Pancreas (tissue), 10 donors: ENCODE results near the gene NUAK1. TPM values are rescaled to one million over a fixed set of nuclear protein-coding genes. Genes with fewer than 3 reads are reported as not detected.
A peak's percentile ranks its signal among the peaks of the same experiment; 100 is the strongest.

Experiments used
- ATAC-seq, 4 donors: fragments of 200-7000 bp; cut with Tn5 transposase; one replicate each; pipeline versions ENCODE4 v1.8.0 to v1.9.1; 2020; ENCODE audit warnings: mild to moderate bottlenecking in 4 of 4, moderate library complexity in 4 of 4
- DNase-seq, 6 donors: peaks; one replicate each; pipeline ENCODE4 v3.0.0-alpha.2; 2020
- FAIRE-seq: peaks from 2 replicates; lab custom pipeline; 2012; peaks lifted over from hg19 to GRCh38; lab: Jason Lieb, UNC
- H3K27ac ChIP-seq, 4 donors: fragments of 200-600 bp; sonication (generic); 1 replicate in 3 of 4; 2 replicates in 1 of 4; pipeline versions ENCODE4 v1.5.0 to v1.8.0; 2020
- H3K27me3 ChIP-seq, 4 donors: fragments of 200-600 bp; one replicate each; pipeline ENCODE4 v1.8.0; 2021
- H3K36me3 ChIP-seq, 3 donors: fragments of 200-600 bp; sonication (generic) in 1 of 3; one replicate each; pipeline versions ENCODE4 v1.5.0 to v1.8.0; 2020 to 2021
- H3K4me1 ChIP-seq, 3 donors: fragments of 200-600 bp; one replicate each; pipeline ENCODE4 v1.8.0; 2021
- H3K4me3 ChIP-seq, 4 donors: fragments of 200-600 bp; sonication (generic) in 2 of 4; one replicate each; pipeline versions ENCODE4 v1.5.0 to v1.8.0; 2020 to 2021
- H3K9me3 ChIP-seq, 4 donors: fragments of 200-600 bp; one replicate each; pipeline ENCODE4 v1.8.0; 2021
- WGBS, 2 donors: extraction: QIAGEN DNeasy Blood & Tissue Kit; methylation state at CpG; one replicate each; pipeline ENCODE4 v1.1.7; 2013; 5-methylcytosine and 5-hydroxymethylcytosine counted together
- intact Hi-C, 3 donors: fragments of 100-400 bp; cut with DNase I; formaldehyde crosslinking; loops; one replicate each; pipeline versions ENCODE4 v1.11.1 to v1.14.2; 2022
- polyA plus RNA-seq, 2 donors: library from polyadenylated mRNA; stranded (reverse); fragments of 200-250 nt; gene quantifications; one replicate each; pipeline ENCODE4 v1.2.3, GENCODE V29; 2013
- total RNA-seq, 6 donors: library from RNA; stranded (reverse); fragmentation: NEBNext Ultra II Directional in 4 of 6; extraction: Animal tissue kit (Norgen Biotek cat#: 25700) in 4 of 6; gene quantifications; one replicate each; pipeline versions ENCODE4 v1.2.1 to v1.2.4, GENCODE V29; 2021 to 2023
- TF ChIP-seq, protein P1 (sequence below), 4 donors: fragments of 200-600 bp; sonication (generic) in 3 of 4; IDR thresholded peaks; one replicate each; pipeline versions ENCODE4 v1.5.0 to v1.8.0; 2021; ENCODE audit warnings: antibody characterized with exemption in 4 of 4
- donor health status: healthy with polysubstance abuse.
- donor health status: DM: no; HTN: no; CAD: no; lungs with moderate emphysema.
- donor health status: DM: no; HTN: no; CAD: no.
- donor health status: control.
- donor health status: control.
- donor health status: Bipolar disorder and iron deficiency.
- donor health status: DM: yes; HTN: yes; CAD: no.
- donor health status: DM: no; HTN: no; CAD: no.
- donor health status: DM: no; HTN: no; CAD: no.
- donor health status: DM: yes; HTN: yes; CAD: no.

NUAK1 gene
- total and polyA plus RNA-seq, 8 donors: 1.6 to 6.5 (median 2.6) TPM

- TF ChIP-seq, protein P1, sequence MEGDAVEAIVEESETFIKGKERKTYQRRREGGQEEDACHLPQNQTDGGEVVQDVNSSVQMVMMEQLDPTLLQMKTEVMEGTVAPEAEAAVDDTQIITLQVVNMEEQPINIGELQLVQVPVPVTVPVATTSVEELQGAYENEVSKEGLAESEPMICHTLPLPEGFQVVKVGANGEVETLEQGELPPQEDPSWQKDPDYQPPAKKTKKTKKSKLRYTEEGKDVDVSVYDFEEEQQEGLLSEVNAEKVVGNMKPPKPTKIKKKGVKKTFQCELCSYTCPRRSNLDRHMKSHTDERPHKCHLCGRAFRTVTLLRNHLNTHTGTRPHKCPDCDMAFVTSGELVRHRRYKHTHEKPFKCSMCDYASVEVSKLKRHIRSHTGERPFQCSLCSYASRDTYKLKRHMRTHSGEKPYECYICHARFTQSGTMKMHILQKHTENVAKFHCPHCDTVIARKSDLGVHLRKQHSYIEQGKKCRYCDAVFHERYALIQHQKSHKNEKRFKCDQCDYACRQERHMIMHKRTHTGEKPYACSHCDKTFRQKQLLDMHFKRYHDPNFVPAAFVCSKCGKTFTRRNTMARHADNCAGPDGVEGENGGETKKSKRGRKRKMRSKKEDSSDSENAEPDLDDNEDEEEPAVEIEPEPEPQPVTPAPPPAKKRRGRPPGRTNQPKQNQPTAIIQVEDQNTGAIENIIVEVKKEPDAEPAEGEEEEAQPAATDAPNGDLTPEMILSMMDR (IDR thresholded peaks at IDR 0.05): no peak
- WGBS, 2 donors: 72 to 84% methylated on average over 5 of the region's 5 CpGs
- peaks cover 0 to 4% (median 0%) of the 10 kb centered on the region in 3 donors for H3K4me1 ChIP-seq
- H3K4me3 ChIP-seq: no peak overlapping the region
- no peak overlapping the region for H3K27ac ChIP-seq
- H3K36me3 ChIP-seq: no peaks in the 10 kb centered on the region
- H3K9me3 ChIP-seq: no peaks in the 10 kb centered on the region
- FAIRE-seq (no peak), DNase-seq (no peak), ATAC-seq (no peak)
- intact Hi-C loops: no loop called here
- no peaks in the 10 kb centered on the region for H3K27me3 ChIP-seq
These were observed 24.2 kb downstream of the NUAK1 start for GRCh38 chr12:106114447-106115068.

GRCh38 chr12:106113824-106114446 is 24.8 kb downstream of the NUAK1 start:
- peak in 2 of 4 donors; percentile 24 to 29 for ATAC-seq
- WGBS, 2 donors: 61 to 66% methylated on average over 10 of the region's 10 CpGs
- TF ChIP-seq, protein P1 (IDR thresholded peaks at IDR 0.05): no peak
- Histone ChIP-seq H3K4me1 (peaks cover 0 to 4% (median 0%) of the 10 kb centered on the region in 3 donors), H3K36me3 (no peaks in the 10 kb centered on the region), H3K9me3 (no peaks in the 10 kb centered on the region), H3K4me3 (no peak overlapping the region), H3K27ac (peak overlapping the region in 1 of 4 donors; percentile 14), H3K27me3 (no peaks in the 10 kb centered on the region)
- no peak for DNase-seq
- no peak for FAIRE-seq
- intact Hi-C loops: no loop called here

- Histone ChIP-seq H3K4me1 (peaks cover 0 to 4% (median 0%) of the 10 kb centered on the region in 3 donors), H3K27me3 (no peaks in the 10 kb centered on the region), H3K27ac (peak overlapping the region in 1 of 4 donors; percentile 14), H3K9me3 (no peaks in the 10 kb centered on the region), H3K36me3 (no peaks in the 10 kb centered on the region), H3K4me3 (no peak overlapping the region)
- peak in 1 of 4 donors; percentile 19 for ATAC-seq
- TF ChIP-seq, protein P1 (IDR thresholded peaks at IDR 0.05): no peak
- WGBS, 2 donors: 55 to 61% methylated on average over 1 of the region's 1 CpG
- no peak for DNase-seq
- no peak for FAIRE-seq
- intact Hi-C loops: no loop called here
These were observed 25.3 kb downstream of the NUAK1 start for GRCh38 chr12:106113446-106113823.

DNA sequence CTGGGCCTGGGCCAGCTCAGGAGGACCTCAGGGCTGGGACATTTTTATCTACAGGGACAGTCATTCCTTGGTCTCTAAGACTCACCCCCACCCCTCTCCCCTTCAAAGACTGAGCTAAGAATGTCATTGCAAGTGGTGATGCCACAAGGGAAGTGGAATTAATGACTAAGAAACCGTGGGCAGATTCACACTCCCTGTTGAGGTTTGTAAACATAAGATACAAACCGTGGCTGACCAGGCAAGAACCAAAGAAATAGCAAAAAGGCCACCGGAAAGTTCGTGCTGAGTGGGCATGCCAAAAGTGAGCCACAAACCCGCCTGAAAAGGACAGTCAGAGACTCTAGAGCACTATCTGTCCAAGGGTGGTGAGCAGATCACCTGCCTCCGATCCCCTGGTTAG is 25.7 kb downstream of the NUAK1 start:
- Histone ChIP-seq H3K4me1 (peaks cover 0 to 4% (median 0%) of the 10 kb centered on the region in 3 donors), H3K4me3 (no peak overlapping the region), H3K27me3 (no peaks in the 10 kb centered on the region), H3K27ac (no peak overlapping the region), H3K36me3 (no peaks in the 10 kb centered on the region), H3K9me3 (no peaks in the 10 kb centered on the region)
- intact Hi-C loops: no loop called here
- TF ChIP-seq, protein P1 (IDR thresholded peaks at IDR 0.05): no peak
- FAIRE-seq (no peak), ATAC-seq (no peak), DNase-seq (no peak)
- WGBS, 2 donors: 66 to 72% methylated on average over 6 of the region's 6 CpGs
